Measurements from ENCODE around the gene SMC5.
A peak's percentile ranks its signal among the peaks of the same experiment; 100 is the strongest.

The SMC5 gene

GRCh38 chr9:70262948-70263347 is 4.2 kb downstream of the SMC5 start:
- no peak for DNase-seq (ENCODE audit: low spot score)
- peaks cover 78% of the 10 kb centered on the region for H3K36me3 ChIP-seq (ENCODE audit: low read depth)
- no peak for ATAC-seq (ENCODE audit: low read depth)
- H3K4me1 ChIP-seq (ENCODE audit: insufficient read depth, poor library complexity, severe bottlenecking): peaks cover 38% of the 10 kb centered on the region
- no peaks in the 10 kb centered on the region for H3K27me3 ChIP-seq (ENCODE audit: insufficient read depth, poor library complexity, severe bottlenecking)
- H3K4me3 ChIP-seq (ENCODE audit: severe bottlenecking): no peak overlapping the region
- TF ChIP-seq CTCF (IDR thresholded peaks at IDR 0.05; ENCODE audit: poor library complexity, severe bottlenecking): no peak
- H3K9me3 ChIP-seq (ENCODE audit: severe bottlenecking): no peaks in the 10 kb centered on the region
- H3K27ac ChIP-seq (ENCODE audit: poor library complexity, severe bottlenecking): peak overlapping the region; percentile 7

GRCh38 chr9:70263421-70263820 is 4.6 kb downstream of the SMC5 start:
- peaks cover 81% of the 10 kb centered on the region for H3K36me3 ChIP-seq (ENCODE audit: low read depth)
- peak overlapping the region; percentile 7 for H3K27ac ChIP-seq (ENCODE audit: poor library complexity, severe bottlenecking)
- TF ChIP-seq CTCF (IDR thresholded peaks at IDR 0.05; ENCODE audit: poor library complexity, severe bottlenecking): no peak
- ATAC-seq (ENCODE audit: low read depth): no peak
- H3K4me3 ChIP-seq (ENCODE audit: severe bottlenecking): no peak overlapping the region
- H3K9me3 ChIP-seq (ENCODE audit: severe bottlenecking): no peaks in the 10 kb centered on the region
- H3K4me1 ChIP-seq (ENCODE audit: insufficient read depth, poor library complexity, severe bottlenecking): peaks cover 35% of the 10 kb centered on the region
- DNase-seq (ENCODE audit: low spot score): no peak
- H3K27me3 ChIP-seq (ENCODE audit: insufficient read depth, poor library complexity, severe bottlenecking): no peaks in the 10 kb centered on the region

GRCh38 chr9:70278305-70278704 is 19.5 kb downstream of the SMC5 start:
- Histone ChIP-seq H3K4me3 (ENCODE audit: severe bottlenecking) (no peak overlapping the region), H3K9me3 (ENCODE audit: severe bottlenecking) (no peaks in the 10 kb centered on the region), H3K36me3 (ENCODE audit: low read depth) (peaks cover 90% of the 10 kb centered on the region), H3K27me3 (ENCODE audit: insufficient read depth, poor library complexity, severe bottlenecking) (no peaks in the 10 kb centered on the region), H3K4me1 (ENCODE audit: insufficient read depth, poor library complexity, severe bottlenecking) (no peaks in the 10 kb centered on the region), H3K27ac (ENCODE audit: poor library complexity, severe bottlenecking) (no peak overlapping the region)
- ATAC-seq (ENCODE audit: low read depth) (no peak), DNase-seq (ENCODE audit: low spot score) (no peak)
- TF ChIP-seq CTCF (IDR thresholded peaks at IDR 0.05; ENCODE audit: poor library complexity, severe bottlenecking): no peak

GRCh38 chr9:70283848-70284247 is 25.1 kb downstream of the SMC5 start:
- no peaks in the 10 kb centered on the region for H3K9me3 ChIP-seq (ENCODE audit: severe bottlenecking)
- no peaks in the 10 kb centered on the region for H3K4me1 ChIP-seq (ENCODE audit: insufficient read depth, poor library complexity, severe bottlenecking)
- no peak for TF ChIP-seq CTCF (IDR thresholded peaks at IDR 0.05; ENCODE audit: poor library complexity, severe bottlenecking)
- no peak for ATAC-seq (ENCODE audit: low read depth)
- peaks cover 96% of the 10 kb centered on the region for H3K36me3 ChIP-seq (ENCODE audit: low read depth)
- H3K27ac ChIP-seq (ENCODE audit: poor library complexity, severe bottlenecking): no peak overlapping the region
- no peak for DNase-seq (ENCODE audit: low spot score)
- no peaks in the 10 kb centered on the region for H3K27me3 ChIP-seq (ENCODE audit: insufficient read depth, poor library complexity, severe bottlenecking)
- H3K4me3 ChIP-seq (ENCODE audit: severe bottlenecking): no peak overlapping the region

- Histone ChIP-seq H3K9me3 (ENCODE audit: severe bottlenecking) (no peaks in the 10 kb centered on the region), H3K4me3 (ENCODE audit: severe bottlenecking) (no peak overlapping the region), H3K4me1 (ENCODE audit: insufficient read depth, poor library complexity, severe bottlenecking) (no peaks in the 10 kb centered on the region), H3K27me3 (ENCODE audit: insufficient read depth, poor library complexity, severe bottlenecking) (no peaks in the 10 kb centered on the region), H3K36me3 (ENCODE audit: low read depth) (peaks cover 98% of the 10 kb centered on the region), H3K27ac (ENCODE audit: poor library complexity, severe bottlenecking) (no peak overlapping the region)
- ATAC-seq (ENCODE audit: low read depth) (no peak), DNase-seq (ENCODE audit: low spot score) (no peak)
- TF ChIP-seq CTCF (IDR thresholded peaks at IDR 0.05; ENCODE audit: poor library complexity, severe bottlenecking): no peak
These were observed 26.5 kb downstream of the SMC5 start for GRCh38 chr9:70285246-70285645.
